GM18873 (cell line): Measurements from ENCODE around the gene MOB3B.
"Not testable (repeated sequence)": the region's sequence is repeated elsewhere in the genome, so short reads cannot be mapped to it uniquely, and the experiment has no call there.

ENCODE experiments used
- ATAC-seq: cut with Tn5 transposase; IDR thresholded peaks from one replicate; pipeline ENCODE4 v1.9.1; 2021; ENCODE audit warnings: mild to moderate bottlenecking, moderate library complexity, moderate number of reproducible peaks; ENCODE audit not compliant: unreplicated experiment, low FRiP score

Gene MOB3B

GRCh38 chr9:27453860-27454553, 75.6 kb downstream of the MOB3B start:
- no peak for ATAC-seq

GRCh38 chr9:27451207-27451797, 78.3 kb downstream of the MOB3B start:
- ATAC-seq: no peak

DNA sequence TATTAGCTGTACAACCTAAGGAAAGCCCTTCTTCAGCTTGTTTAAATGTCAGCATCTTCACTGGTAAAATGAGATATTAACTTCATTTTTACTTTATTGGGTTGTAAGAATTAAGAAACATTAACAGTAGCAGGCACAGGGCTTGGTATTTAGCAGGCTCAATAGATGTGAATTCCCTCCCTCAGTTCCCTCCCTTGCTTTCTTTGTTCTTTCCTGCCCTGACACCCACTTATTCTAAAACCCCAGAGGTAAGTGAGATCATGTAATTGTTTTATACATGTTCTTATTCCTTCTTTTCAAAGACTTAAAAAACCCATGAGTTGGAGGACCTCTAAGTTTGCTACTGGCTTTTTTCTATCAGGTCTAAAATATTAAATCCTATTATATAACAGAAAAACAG, 78.9 kb downstream of the MOB3B start:
- ATAC-seq: no peak

DNA sequence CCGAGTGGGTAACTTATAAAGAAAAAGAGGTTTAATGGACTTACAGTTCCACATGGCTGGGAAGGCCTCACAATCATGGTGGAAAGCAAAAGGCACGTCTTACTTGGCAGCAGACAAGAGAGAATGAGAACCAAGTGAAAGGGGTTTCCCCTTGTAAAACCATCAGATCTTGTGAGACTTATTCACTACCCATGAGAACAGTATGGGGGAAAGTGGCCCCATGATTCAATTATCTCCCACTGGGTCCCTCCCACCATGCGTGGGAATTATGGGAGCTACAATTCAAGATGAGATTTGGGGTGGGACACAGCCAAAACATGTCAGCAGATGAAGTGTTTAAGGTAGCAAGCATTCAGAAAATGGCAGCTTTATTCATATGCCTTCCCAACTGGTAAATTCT, 81.3 kb downstream of the MOB3B start:
- not testable (repeated sequence) for ATAC-seq

DNA sequence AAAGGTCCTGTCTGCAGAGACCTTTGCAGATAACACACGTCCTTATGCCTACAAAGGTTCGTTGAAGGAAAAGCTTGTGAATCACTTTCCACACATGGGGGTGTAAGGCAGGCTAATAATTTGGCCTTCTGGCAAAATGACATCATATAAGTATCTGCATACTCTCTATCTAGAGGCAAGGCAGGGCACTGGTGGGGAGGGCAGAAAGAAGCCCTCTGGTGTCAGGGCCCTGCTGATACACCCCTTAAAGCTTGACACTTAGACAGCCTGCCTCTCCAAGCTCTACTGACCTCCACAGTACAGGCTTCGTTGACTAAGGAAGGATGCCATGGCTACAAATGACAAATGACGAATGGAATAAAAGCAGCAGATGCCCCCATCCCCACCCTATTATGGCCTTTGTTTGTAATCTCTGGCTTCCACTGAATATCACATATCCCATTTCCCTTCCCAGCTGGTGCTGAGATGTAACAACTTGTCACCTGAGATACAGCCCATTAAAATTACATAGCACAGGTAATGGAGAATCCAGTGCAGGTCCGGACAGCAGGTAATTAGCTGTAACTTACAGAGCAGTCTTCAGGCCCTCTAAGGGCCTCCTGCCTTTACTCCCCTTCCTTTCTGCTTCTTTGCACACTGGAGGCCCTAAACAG, 82.5 kb downstream of the MOB3B start:
- no peak for ATAC-seq

GRCh38 chr9:27445688-27446087, 83.9 kb downstream of the MOB3B start:
- ATAC-seq: no peak

DNA sequence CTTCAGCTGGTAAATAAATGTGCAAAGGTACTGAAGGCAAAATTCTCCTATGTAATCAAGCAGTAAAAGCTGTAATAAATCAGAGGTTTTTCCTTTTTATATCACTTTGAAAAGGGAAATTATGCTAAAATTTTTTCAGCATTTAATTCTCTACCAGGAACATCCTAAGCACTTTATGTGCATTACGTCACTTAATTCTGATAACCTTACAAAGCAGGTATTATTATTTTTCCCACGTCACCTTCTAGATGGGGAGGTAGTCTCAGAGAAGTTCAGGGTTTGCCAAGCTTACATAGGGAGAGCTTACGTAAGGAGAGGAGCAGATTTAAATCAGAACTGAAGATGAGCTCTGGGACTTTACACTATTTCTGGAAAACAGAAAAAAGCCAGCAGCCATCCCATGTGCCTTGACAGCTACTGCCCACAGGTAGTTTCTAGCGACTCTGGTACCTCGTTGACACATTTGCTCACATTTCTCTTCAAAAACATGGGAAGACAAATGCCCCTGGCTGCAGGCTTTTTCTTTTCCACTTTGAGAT, 84.5 kb downstream of the MOB3B start:
- ATAC-seq: no peak

- ATAC-seq: no peak
Measured at GRCh38 chr9:27442464-27442863, 87.2 kb downstream of the MOB3B start.

DNA sequence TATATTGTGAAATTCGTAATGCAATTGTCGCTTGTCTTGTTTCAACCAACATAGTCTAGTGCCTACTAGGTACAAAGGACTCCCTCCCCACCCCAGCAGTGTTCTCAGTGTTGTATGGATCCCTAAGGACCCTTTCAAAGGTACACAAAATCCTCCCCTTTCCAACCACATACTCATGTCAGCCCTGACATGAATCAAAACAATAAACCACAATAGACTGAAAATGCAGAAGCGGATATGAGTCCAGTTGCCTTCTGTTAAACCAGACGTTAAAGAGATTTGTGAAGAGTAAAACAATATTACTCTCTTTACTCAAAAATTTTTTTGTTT, 87.9 kb downstream of the MOB3B start:
- peak; percentile 97 for ATAC-seq

DNA sequence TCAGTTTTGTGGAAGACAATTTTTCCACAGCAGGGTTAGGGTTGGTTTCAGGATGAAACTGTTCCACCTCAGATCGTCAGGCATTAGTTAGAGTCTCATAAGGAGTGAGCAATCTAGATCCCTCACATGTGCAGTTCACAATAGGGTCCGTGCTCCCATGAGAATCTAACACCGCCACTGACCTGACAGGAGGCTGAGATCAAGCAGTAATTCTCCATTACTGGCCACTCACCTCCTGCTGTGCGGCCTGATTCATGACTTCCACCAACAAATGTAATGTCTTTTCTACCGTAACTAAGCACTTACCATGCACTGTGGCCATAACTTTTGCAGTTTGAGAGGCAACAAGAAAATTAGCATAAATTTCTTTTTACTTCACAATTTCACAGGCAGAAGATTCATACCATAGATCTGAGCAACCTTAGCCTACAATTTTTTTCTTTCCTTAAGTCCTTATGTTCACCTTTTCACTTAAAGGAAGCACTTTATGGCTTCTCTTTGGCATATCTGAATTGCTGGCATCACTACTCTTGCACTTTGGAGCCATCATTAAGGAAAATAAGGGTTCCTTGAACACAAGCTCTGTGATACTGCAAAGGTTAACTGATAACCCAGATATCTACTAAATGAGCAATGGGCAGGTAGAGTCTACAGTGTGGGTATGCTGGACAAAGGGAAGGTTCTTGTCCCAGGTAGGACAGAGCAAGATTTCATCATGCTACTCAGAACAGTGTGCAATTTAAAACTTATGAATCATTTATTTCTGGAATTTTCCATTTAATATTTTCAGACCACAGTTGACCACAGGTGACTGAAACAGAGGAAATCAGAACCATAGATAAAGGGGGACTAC, 88.5 kb downstream of the MOB3B start:
- no peak for ATAC-seq

DNA sequence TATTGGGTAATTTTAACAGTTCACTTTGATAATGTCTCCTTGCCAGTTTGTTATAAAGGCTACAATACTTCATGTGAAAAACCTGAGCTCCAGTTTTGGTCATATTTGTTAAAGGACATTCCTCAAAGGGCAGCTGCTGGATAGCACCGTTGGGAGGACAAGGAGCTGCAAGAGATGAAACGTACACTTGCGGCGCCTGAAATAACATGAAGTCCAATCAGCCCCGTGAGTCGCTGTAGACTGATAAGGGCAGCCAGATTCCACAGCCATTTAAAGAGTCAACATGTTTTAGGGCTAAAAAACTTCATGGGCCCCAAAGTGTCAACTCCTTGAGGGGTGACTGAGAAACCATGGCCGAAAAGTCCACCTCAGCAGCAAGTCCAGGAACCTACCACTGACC, 91.1 kb downstream of the MOB3B start:
- no peak for ATAC-seq

GRCh38 chr9:27437652-27438373, 91.8 kb downstream of the MOB3B start:
- ATAC-seq: no peak

GRCh38 chr9:27436234-27436633, 93.4 kb downstream of the MOB3B start:
- no peak for ATAC-seq

GRCh38 chr9:27433631-27434325, 95.8 kb downstream of the MOB3B start:
- no peak for ATAC-seq

- ATAC-seq: no peak
Measured at GRCh38 chr9:27432308-27432707, 97.3 kb downstream of the MOB3B start.

- ATAC-seq: no peak
Measured at GRCh38 chr9:27431543-27432147, 98.0 kb downstream of the MOB3B start.

GRCh38 chr9:27430750-27431535, 98.7 kb downstream of the MOB3B start:
- no peak for ATAC-seq

GRCh38 chr9:27429917-27430316, 99.7 kb downstream of the MOB3B start:
- ATAC-seq: no peak
